ENCODE measurements around the gene RIC8B.
"Not testable (repeated sequence)": the region's sequence is repeated elsewhere in the genome, so short reads cannot be mapped to it uniquely, and the experiment has no call there.

The RIC8B gene

GRCh38 chr12:106908561-106908960, 134.1 kb downstream of the RIC8B start:
- DNase-seq: no peak

- DNase-seq: no peak
These were observed 135.7 kb downstream of the RIC8B start for GRCh38 chr12:106910202-106910601.

- no peak for DNase-seq
These were observed 137.1 kb downstream of the RIC8B start for GRCh38 chr12:106911581-106911980.

GRCh38 chr12:106913456-106913855, 139.0 kb downstream of the RIC8B start:
- no peak for DNase-seq

- DNase-seq: no peak
These were observed 140.5 kb downstream of the RIC8B start for GRCh38 chr12:106914796-106915634.

- DNase-seq: no peak
These were observed 141.1 kb downstream of the RIC8B start for GRCh38 chr12:106915635-106916026.

- DNase-seq: peak; percentile 37
These were observed 143.0 kb downstream of the RIC8B start for GRCh38 chr12:106917503-106917902.

- DNase-seq: peak; percentile 86
These were observed 144.3 kb downstream of the RIC8B start for GRCh38 chr12:106918746-106919145.

GRCh38 chr12:106919910-106920544, 145.5 kb downstream of the RIC8B start:
- DNase-seq: peak; percentile 73

GRCh38 chr12:106921976-106922375, 147.5 kb downstream of the RIC8B start:
- DNase-seq: not testable (repeated sequence)

GRCh38 chr12:106923594-106923993, 149.1 kb downstream of the RIC8B start:
- DNase-seq: not testable (repeated sequence)

- no peak for DNase-seq
These were observed 149.9 kb downstream of the RIC8B start for GRCh38 chr12:106924268-106924861.

GRCh38 chr12:106926657-106927056, 152.2 kb downstream of the RIC8B start:
- no peak for DNase-seq

GRCh38 chr12:106934277-106934676, 159.8 kb downstream of the RIC8B start:
- no peak for DNase-seq
